Mucosa of descending colon (tissue), 3 donors: ENCODE results near the gene GRK3. TPM values are rescaled to one million over a fixed set of nuclear protein-coding genes. Genes with fewer than 3 reads are reported as not detected.

ENCODE experiments used
- ATAC-seq: fragments of 200-7000 bp; cut with Tn5 transposase; one replicate; pipeline ENCODE4 v1.9.1; 2020; ENCODE audit warnings: mild to moderate bottlenecking, moderate library complexity
- DNase-seq, 3 donors: peaks; one replicate each; pipeline ENCODE4 v3.0.0-alpha.2; 2020
- H3K36me3 ChIP-seq: fragments of 200-600 bp; one replicate; pipeline ENCODE4 v1.8.0; 2021; ENCODE audit warnings: low read depth, mild to moderate bottlenecking
- H3K4me1 ChIP-seq: fragments of 200-600 bp; one replicate; pipeline ENCODE4 v1.8.0; 2021; ENCODE audit warnings: low read depth, mild to moderate bottlenecking
- H3K4me3 ChIP-seq: fragments of 200-600 bp; one replicate; pipeline ENCODE4 v1.8.0; 2021; ENCODE audit warnings: mild to moderate bottlenecking
- H3K9me3 ChIP-seq: fragments of 200-600 bp; one replicate; pipeline ENCODE4 v1.8.0; 2021; ENCODE audit warnings: mild to moderate bottlenecking
- intact Hi-C, 2 donors: fragments of 100-400 bp; cut with DNase I in 1 of 2; cut with micrococcal nuclease in 1 of 2; formaldehyde crosslinking; loops; one replicate each; pipeline versions ENCODE4 v1.11.0 to v1.11.1; 2022; cut with DNase I, micrococcal nuclease
- total RNA-seq, 3 donors: library from RNA; stranded (reverse); fragmentation: NEBNext Ultra II Directional in 2 of 3; extraction: Animal tissue kit (Norgen Biotek cat#: 25700) in 2 of 3; gene quantifications; one replicate each; pipeline versions ENCODE4 v1.2.1 to v1.2.4, GENCODE V29; 2021 to 2023
- TF ChIP-seq, protein P1 (sequence below): fragments of 200-600 bp; IDR thresholded peaks from one replicate; pipeline ENCODE4 v1.8.0; 2022; ENCODE audit warnings: antibody characterized with exemption, mild to moderate bottlenecking
- donor health status: DM: no; HTN: no; CAD: no; lungs with moderate emphysema.
- donor health status: DM: no; HTN: no; CAD: no.
- donor health status: DM: no; HTN: yes; CAD: no.

The GRK3 gene
- total RNA-seq, 3 donors from 2014 or later: 2.1 to 16.1 (median 3.2) TPM

DNA sequence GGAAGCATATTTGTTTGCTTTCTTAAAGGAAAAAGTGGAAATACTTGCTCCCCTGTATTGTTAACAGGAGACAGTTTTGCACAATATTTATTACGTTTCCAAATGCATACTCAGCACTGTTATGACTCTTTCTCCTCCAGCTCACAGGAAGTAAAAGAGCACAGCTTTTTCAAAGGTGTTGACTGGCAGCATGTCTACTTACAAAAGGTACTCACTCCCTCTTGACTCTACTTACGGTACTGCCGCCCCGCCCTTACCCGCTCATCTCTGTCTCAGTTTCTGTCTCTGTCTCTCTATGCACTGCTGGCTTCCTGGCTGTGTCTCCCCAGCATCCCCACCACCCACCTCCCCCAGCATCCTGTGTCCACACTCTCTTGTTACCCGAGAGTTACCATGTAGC is 145.3 kb downstream of the GRK3 start:
- no peak for DNase-seq
- Histone ChIP-seq H3K36me3 (no peaks in the 10 kb centered on the region), H3K9me3 (no peaks in the 10 kb centered on the region), H3K4me3 (no peak overlapping the region), H3K4me1 (no peaks in the 10 kb centered on the region)
- no peak for ATAC-seq
- intact Hi-C loops: no loop called here
- TF ChIP-seq, protein P1, sequence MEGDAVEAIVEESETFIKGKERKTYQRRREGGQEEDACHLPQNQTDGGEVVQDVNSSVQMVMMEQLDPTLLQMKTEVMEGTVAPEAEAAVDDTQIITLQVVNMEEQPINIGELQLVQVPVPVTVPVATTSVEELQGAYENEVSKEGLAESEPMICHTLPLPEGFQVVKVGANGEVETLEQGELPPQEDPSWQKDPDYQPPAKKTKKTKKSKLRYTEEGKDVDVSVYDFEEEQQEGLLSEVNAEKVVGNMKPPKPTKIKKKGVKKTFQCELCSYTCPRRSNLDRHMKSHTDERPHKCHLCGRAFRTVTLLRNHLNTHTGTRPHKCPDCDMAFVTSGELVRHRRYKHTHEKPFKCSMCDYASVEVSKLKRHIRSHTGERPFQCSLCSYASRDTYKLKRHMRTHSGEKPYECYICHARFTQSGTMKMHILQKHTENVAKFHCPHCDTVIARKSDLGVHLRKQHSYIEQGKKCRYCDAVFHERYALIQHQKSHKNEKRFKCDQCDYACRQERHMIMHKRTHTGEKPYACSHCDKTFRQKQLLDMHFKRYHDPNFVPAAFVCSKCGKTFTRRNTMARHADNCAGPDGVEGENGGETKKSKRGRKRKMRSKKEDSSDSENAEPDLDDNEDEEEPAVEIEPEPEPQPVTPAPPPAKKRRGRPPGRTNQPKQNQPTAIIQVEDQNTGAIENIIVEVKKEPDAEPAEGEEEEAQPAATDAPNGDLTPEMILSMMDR: no peak

DNA sequence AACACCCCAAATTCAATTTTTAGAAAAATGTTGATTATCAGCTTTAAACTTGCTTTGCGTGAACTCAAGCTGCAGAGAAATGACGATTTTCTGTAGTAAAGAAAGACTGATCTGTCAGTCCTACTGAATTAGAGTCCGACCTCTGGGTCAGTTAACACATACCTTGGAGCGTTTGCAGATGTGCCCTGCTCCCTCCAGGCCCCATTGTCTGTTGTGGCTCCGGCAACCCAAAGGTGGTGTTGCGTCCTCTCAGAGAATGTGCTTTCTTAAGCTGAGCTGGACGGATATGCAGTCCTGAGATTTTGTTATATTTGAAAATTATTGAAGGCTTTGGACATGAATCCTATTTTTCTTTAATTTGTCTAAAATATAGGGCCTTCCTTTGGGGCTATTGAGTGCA is 146.0 kb downstream of the GRK3 start:
- DNase-seq: no peak
- ATAC-seq: no peak
- intact Hi-C loops: no loop called here
- H3K4me3 ChIP-seq: no peak overlapping the region
- H3K9me3 ChIP-seq: no peaks in the 10 kb centered on the region
- no peaks in the 10 kb centered on the region for H3K36me3 ChIP-seq
- TF ChIP-seq, protein P1: no peak
- H3K4me1 ChIP-seq: no peaks in the 10 kb centered on the region

DNA sequence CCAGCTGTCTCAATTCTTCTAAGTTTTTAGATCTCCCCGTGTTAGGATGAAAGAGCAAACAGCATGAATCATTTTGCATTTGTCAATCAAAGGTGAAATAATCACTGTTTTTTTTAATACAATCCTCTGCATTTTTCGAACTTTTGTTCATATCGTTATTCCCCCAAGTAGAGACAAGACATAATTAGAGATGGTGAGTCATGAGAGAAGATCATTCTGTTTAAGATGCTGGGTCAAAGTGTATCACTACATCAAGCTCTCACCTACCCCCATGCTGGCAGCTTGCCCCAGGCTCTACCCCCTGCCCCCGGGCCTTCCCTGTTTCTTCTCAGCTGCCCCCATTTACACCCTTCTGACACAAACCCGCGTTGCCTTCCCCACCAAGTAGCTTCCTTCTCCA is 147.0 kb downstream of the GRK3 start:
- Histone ChIP-seq H3K4me3 (no peak overlapping the region), H3K36me3 (no peaks in the 10 kb centered on the region), H3K4me1 (no peaks in the 10 kb centered on the region), H3K9me3 (no peaks in the 10 kb centered on the region)
- ATAC-seq (no peak), DNase-seq (no peak)
- TF ChIP-seq, protein P1: no peak
- intact Hi-C loops: no loop called here

DNA sequence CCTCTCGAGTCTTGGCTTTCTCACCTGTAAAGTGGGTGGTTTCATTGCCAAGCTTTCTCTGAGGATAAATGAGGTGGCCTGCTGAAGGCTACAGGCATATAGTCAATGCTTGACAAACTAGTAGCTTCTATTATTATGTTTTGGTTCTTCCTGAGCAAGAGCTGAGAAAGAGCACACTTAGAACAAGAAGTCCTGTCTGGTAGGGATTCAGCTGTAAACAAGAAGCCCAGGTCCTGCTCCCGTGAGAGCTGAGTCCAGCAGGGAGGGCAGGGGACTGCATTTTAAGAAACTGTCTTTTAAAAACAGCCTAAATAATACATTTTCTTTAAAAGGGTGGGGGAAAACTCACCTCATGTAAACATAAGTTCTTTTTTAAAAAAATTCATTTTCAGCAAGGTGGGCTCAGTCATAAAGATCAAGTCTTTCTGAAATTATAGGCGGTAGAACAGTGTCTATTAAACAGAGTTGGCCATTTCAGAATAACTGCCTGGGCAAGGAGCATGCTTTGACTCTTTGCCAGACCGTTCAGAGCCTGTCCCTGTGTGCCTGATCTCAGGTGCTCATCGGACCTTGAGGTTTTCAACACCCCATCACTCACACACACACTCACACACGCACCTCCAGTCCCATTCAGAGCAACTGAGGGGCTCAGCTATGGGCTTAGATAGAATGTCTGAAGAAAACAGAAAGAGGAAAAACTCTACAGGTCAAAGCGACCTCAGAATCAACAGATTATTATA is 148.4 kb downstream of the GRK3 start:
- intact Hi-C loops: no loop called here
- Histone ChIP-seq H3K36me3 (no peaks in the 10 kb centered on the region), H3K4me1 (no peaks in the 10 kb centered on the region), H3K9me3 (no peaks in the 10 kb centered on the region), H3K4me3 (no peak overlapping the region)
- DNase-seq (no peak), ATAC-seq (no peak)
- TF ChIP-seq, protein P1: no peak

DNA sequence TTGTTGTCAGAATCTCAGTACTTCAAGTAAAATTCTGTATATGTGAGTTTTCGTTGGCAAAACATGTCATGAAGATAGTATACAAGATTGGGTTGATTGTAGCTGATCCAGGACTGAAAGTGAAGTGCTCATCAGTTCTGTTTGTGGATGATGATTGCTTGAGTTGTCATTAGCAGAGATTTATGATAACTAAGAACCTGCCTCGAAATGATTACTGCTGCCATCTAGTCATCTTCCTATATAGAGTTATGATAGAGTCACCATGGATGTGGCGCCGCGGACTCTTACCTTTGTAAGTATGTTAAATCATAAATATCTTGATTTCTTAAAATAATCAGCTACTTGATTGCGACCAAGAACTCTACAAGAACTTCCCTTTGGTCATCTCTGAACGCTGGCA is 149.6 kb downstream of the GRK3 start:
- intact Hi-C loops: no loop called here
- DNase-seq: no peak
- no peak for ATAC-seq
- Histone ChIP-seq H3K4me3 (no peak overlapping the region), H3K9me3 (no peaks in the 10 kb centered on the region), H3K4me1 (no peaks in the 10 kb centered on the region), H3K36me3 (no peaks in the 10 kb centered on the region)
- TF ChIP-seq, protein P1: no peak
